Mesenchymal stem cell (in vitro differentiated cells and primary cell): ENCODE data around the gene FAT1.

Experiments
- DNase-seq: peaks from one replicate; pipeline ENCODE4 v3.0.0-alpha.2; 2013
- H2AFZ ChIP-seq: one replicate; pipeline ENCODE4 v1.6.1; 2013; ENCODE audit warnings: low read depth, mild to moderate bottlenecking, control low read depth, inconsistent platforms, low read length, moderate library complexity
- H2AK5ac ChIP-seq: 2 replicates; pipeline ENCODE4 v1.6.1; 2013; ENCODE audit warnings: low read length, moderate library complexity, mild to moderate bottlenecking, inconsistent platforms; ENCODE audit not compliant: severe bottlenecking
- H2BK120ac ChIP-seq: one replicate; pipeline ENCODE4 v1.6.1; 2013; ENCODE audit warnings: low read depth, mild to moderate bottlenecking, inconsistent platforms, low read length, moderate library complexity
- H2BK12ac ChIP-seq, 2 experiments: one replicate each; pipeline ENCODE4 v1.6.1; 2013; ENCODE audit warnings: inconsistent platforms in 2 of 2, low read length in 2 of 2, mild to moderate bottlenecking in 2 of 2, moderate library complexity in 2 of 2, control low read depth in 1 of 2
- H2BK15ac ChIP-seq: one replicate; pipeline ENCODE4 v1.6.1; 2013; ENCODE audit warnings: mild to moderate bottlenecking, low read depth, inconsistent platforms; ENCODE audit not compliant: poor library complexity, severe bottlenecking
- H2BK5ac ChIP-seq: 2 replicates; pipeline ENCODE4 v1.6.1; 2013; ENCODE audit warnings: low read depth, mild to moderate bottlenecking, low read length, control low read depth, inconsistent platforms; ENCODE audit not compliant: poor library complexity, severe bottlenecking
- H3K14ac ChIP-seq, 2 experiments: one replicate each; pipeline ENCODE4 v1.6.1; 2013; ENCODE audit warnings: inconsistent platforms in 2 of 2, low read length in 2 of 2, control low read depth in 1 of 2, mild to moderate bottlenecking in 1 of 2, moderate library complexity in 1 of 2
- H3K18ac ChIP-seq, 2 experiments: one replicate each; pipeline ENCODE4 v1.6.1; 2013; ENCODE audit warnings: inconsistent platforms in 2 of 2, low read length in 2 of 2, control low read depth in 1 of 2, low read depth in 1 of 2, mild to moderate bottlenecking in 1 of 2
- H3K23ac ChIP-seq, 2 experiments: one replicate each; pipeline ENCODE4 v1.6.1; 2013; ENCODE audit warnings: inconsistent platforms in 2 of 2, low read length in 2 of 2, mild to moderate bottlenecking in 2 of 2, moderate library complexity in 2 of 2, control low read depth in 1 of 2
- H3K27ac ChIP-seq: 2 replicates; pipeline ENCODE4 v1.5.1; 2013; ENCODE audit warnings: mild to moderate bottlenecking, moderate library complexity, low read length, control low read depth, inconsistent platforms; ENCODE audit not compliant: poor library complexity, severe bottlenecking
- H3K27me3 ChIP-seq, 2 experiments: 2 replicates each; pipeline versions ENCODE4 v1.6.1 to v1.7.0; 2013; ENCODE audit warnings: low read length in 2 of 2, mild to moderate bottlenecking in 2 of 2, moderate library complexity in 2 of 2, control low read depth in 1 of 2, inconsistent platforms in 1 of 2; ENCODE audit not compliant: control insufficient read depth in 1 of 2, insufficient read depth in 1 of 2
- H3K36me3 ChIP-seq, 2 experiments: 2 replicates each; pipeline versions ENCODE4 v1.6.1 to v1.7.0; 2013; ENCODE audit warnings: low read length in 2 of 2, control low read depth in 1 of 2, inconsistent platforms in 1 of 2, low read depth in 1 of 2, mild to moderate bottlenecking in 1 of 2; ENCODE audit not compliant: insufficient read depth in 2 of 2, control insufficient read depth in 1 of 2
- H3K4ac ChIP-seq, 2 experiments: one replicate each; pipeline ENCODE4 v1.6.1; 2013; ENCODE audit warnings: inconsistent platforms in 2 of 2, low read length in 2 of 2, mild to moderate bottlenecking in 2 of 2, moderate library complexity in 2 of 2, control low read depth in 1 of 2, low read depth in 1 of 2
- H3K4me1 ChIP-seq: 2 replicates; pipeline ENCODE4 v1.6.1; 2013; ENCODE audit warnings: low read depth, low read length, control low read depth; ENCODE audit not compliant: control insufficient read depth, insufficient read depth
- H3K4me2 ChIP-seq: 2 replicates; pipeline ENCODE4 v1.6.1; 2013; ENCODE audit warnings: low read length, mild to moderate bottlenecking, inconsistent platforms; ENCODE audit not compliant: poor library complexity, severe bottlenecking
- H3K4me3 ChIP-seq, 2 experiments: 2 replicates each; pipeline versions ENCODE4 v1.5.1 to v1.7.0; 2013; ENCODE audit warnings: low read length in 2 of 2, mild to moderate bottlenecking in 2 of 2, control low read depth in 1 of 2, low read depth in 1 of 2; ENCODE audit not compliant: insufficient read depth in 1 of 2
- H3K79me1 ChIP-seq: replicated peaks from 2 replicates; pipeline ENCODE4 v1.6.1; 2013; ENCODE audit warnings: mild to moderate bottlenecking, control low read depth, low read length, inconsistent platforms; ENCODE audit not compliant: poor library complexity, severe bottlenecking
- H3K9ac ChIP-seq: 2 replicates; pipeline ENCODE4 v1.7.0; 2013; ENCODE audit warnings: mild to moderate bottlenecking, low read length, moderate library complexity
- H3K9me3 ChIP-seq: 2 replicates; pipeline ENCODE4 v1.7.0; 2013; ENCODE audit warnings: mild to moderate bottlenecking, low read length; ENCODE audit not compliant: control insufficient read depth
- H4K8ac ChIP-seq: one replicate; pipeline ENCODE4 v1.6.1; 2013; ENCODE audit warnings: inconsistent platforms, mild to moderate bottlenecking, low read length, moderate library complexity
- H4K91ac ChIP-seq: one replicate; pipeline ENCODE4 v1.6.1; 2013; ENCODE audit warnings: mild to moderate bottlenecking, low read length, inconsistent platforms
- WGBS: methylation state at CpG from one replicate; pipeline ENCODE4 v1.1.7; 2013; ENCODE audit warnings: mixed read lengths; 5-methylcytosine and 5-hydroxymethylcytosine counted together

Gene FAT1

DNA sequence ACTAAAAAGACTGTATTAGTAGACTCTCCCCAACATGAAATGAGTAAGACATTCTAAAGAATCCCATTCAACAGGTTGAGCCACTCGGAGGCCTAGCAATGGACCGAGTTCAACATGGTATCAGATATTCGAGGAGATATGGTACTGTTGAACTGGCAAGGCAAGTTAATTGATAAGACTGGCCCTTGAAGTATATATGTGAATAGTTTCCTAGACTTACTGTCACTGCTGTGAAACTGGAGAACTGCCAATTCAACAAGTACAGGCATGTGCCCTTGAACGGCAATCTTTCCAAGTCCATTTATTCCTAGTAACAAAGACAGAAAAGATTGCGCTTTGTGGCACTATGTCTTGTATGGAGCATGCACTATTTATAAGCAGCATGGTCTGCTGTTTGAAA lies 24.4 kb downstream of the FAT1 start:
- no peaks in the 10 kb centered on the region for H3K9me3 ChIP-seq
- H3K27me3 ChIP-seq, result no peaks in the 10 kb centered on the region
- no peak overlapping the region for H4K8ac ChIP-seq
- no peak overlapping the region for H2BK5ac ChIP-seq
- H2AK5ac ChIP-seq, result no peak overlapping the region
- no peak overlapping the region for H3K23ac ChIP-seq
- no peak overlapping the region for H3K18ac ChIP-seq
- 85% methylated on average over 4 of the region's 5 CpGs for WGBS
- no peak overlapping the region for H2BK12ac ChIP-seq
- no peak overlapping the region for H2AFZ ChIP-seq
- H3K4ac ChIP-seq, result no peak overlapping the region
- no peak overlapping the region for H3K27ac ChIP-seq
- no peak overlapping the region for H3K4me2 ChIP-seq
- peaks cover 32 to 39% of the 10 kb centered on the region in 2 experiments for H3K36me3 ChIP-seq
- DNase-seq, result peak; percentile 44
- no peak overlapping the region for H3K14ac ChIP-seq
- no peak overlapping the region for H3K9ac ChIP-seq
- no peaks in the 10 kb centered on the region for H3K79me1 ChIP-seq
- no peak overlapping the region for H3K4me3 ChIP-seq
- no peak overlapping the region for H2BK15ac ChIP-seq
- no peak overlapping the region for H2BK120ac ChIP-seq
- peaks cover 20% of the 10 kb centered on the region for H3K4me1 ChIP-seq
- no peak overlapping the region for H4K91ac ChIP-seq

GRCh38 chr4:186698525-186698924 lies 25.1 kb downstream of the FAT1 start:
- H4K8ac ChIP-seq, result no peak overlapping the region
- H3K79me1 ChIP-seq, result no peaks in the 10 kb centered on the region
- no peak overlapping the region for H3K27ac ChIP-seq
- H3K4me2 ChIP-seq, result no peak overlapping the region
- H3K4me3 ChIP-seq, result no peak overlapping the region
- DNase-seq, result no peak
- H3K36me3 ChIP-seq, result peaks cover 28 to 37% of the 10 kb centered on the region in 2 experiments
- no peak overlapping the region for H2BK120ac ChIP-seq
- H2BK5ac ChIP-seq, result no peak overlapping the region
- no peak overlapping the region for H2BK12ac ChIP-seq
- 94% methylated on average over 17 of the region's 17 CpGs for WGBS
- no peaks in the 10 kb centered on the region for H3K9me3 ChIP-seq
- H4K91ac ChIP-seq, result no peak overlapping the region
- H2AK5ac ChIP-seq, result no peak overlapping the region
- H2AFZ ChIP-seq, result no peak overlapping the region
- H3K4ac ChIP-seq, result no peak overlapping the region
- peaks cover 19% of the 10 kb centered on the region for H3K4me1 ChIP-seq
- no peaks in the 10 kb centered on the region for H3K27me3 ChIP-seq
- no peak overlapping the region for H3K9ac ChIP-seq
- H3K14ac ChIP-seq, result no peak overlapping the region
- no peak overlapping the region for H2BK15ac ChIP-seq
- no peak overlapping the region for H3K23ac ChIP-seq
- no peak overlapping the region for H3K18ac ChIP-seq

DNA sequence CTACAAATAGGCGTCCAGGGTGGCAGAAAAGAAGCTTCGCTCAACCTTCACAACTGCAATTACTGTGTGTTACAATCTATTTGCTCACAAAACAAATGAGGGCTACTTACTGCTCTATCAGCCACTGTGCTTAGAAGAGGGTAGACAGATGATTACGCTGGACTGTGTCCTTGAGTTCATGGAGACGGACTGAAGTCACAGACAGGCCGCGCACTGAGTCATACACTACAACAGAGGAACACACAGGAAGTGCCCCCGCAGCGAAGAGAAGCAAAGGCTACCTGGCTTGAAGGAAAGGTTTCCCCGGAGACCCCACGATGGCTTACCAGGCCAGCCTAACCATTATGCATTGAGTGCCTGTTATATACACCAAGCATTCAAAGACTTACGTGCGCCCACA lies 25.6 kb downstream of the FAT1 start:
- Histone ChIP-seq H2AFZ (no peak overlapping the region), H2AK5ac (no peak overlapping the region), H3K23ac (no peak overlapping the region), H3K9me3 (no peaks in the 10 kb centered on the region), H2BK120ac (no peak overlapping the region), H3K14ac (no peak overlapping the region), H3K4me3 (no peak overlapping the region), H3K9ac (no peak overlapping the region), H3K27ac (no peak overlapping the region), H3K18ac (no peak overlapping the region), H3K4me1 (peaks cover 21% of the 10 kb centered on the region), H3K36me3 (peaks cover 23 to 34% of the 10 kb centered on the region in 2 experiments), H2BK15ac (no peak overlapping the region), H2BK12ac (no peak overlapping the region), H4K8ac (no peak overlapping the region), H3K27me3 (no peaks in the 10 kb centered on the region), H3K79me1 (no peaks in the 10 kb centered on the region), H4K91ac (no peak overlapping the region), H3K4me2 (no peak overlapping the region), H3K4ac (no peak overlapping the region), H2BK5ac (no peak overlapping the region)
- no peak for DNase-seq
- 92% methylated on average over 10 of the region's 12 CpGs for WGBS

DNA sequence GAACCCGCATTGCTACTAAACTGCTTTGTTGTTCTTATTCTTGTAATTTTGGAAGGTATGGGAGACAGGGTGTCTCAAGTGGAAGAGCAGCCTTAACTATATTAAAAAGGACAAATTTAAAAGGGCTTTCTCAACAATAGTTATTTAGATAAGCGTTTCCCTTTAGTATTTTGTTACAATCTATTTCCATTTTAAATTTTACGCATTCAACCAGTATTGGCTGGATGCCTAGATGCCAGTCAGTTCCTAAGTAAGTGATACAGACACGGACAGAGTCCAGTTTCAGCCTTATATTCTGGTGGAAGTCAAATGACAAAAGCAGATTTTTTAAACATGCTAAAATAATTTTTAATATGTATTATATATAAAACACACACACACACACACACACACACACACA lies 28.3 kb downstream of the FAT1 start:
- Histone ChIP-seq H3K14ac (no peak overlapping the region), H3K18ac (no peak overlapping the region), H2BK120ac (no peak overlapping the region), H3K4me3 (no peak overlapping the region), H3K27ac (no peak overlapping the region), H3K27me3 (no peaks in the 10 kb centered on the region), H3K4me2 (no peak overlapping the region), H3K4me1 (peaks cover 9% of the 10 kb centered on the region), H2BK5ac (no peak overlapping the region), H2AFZ (no peak overlapping the region), H3K23ac (no peak overlapping the region), H3K79me1 (no peaks in the 10 kb centered on the region), H3K9me3 (no peaks in the 10 kb centered on the region), H3K4ac (no peak overlapping the region), H3K36me3 (peaks cover 27 to 34% of the 10 kb centered on the region in 2 experiments), H3K9ac (no peak overlapping the region), H2AK5ac (no peak overlapping the region), H2BK15ac (no peak overlapping the region), H2BK12ac (no peak overlapping the region), H4K8ac (no peak overlapping the region), H4K91ac (no peak overlapping the region)
- WGBS, result 100% methylated on average over 2 of the region's 4 CpGs
- DNase-seq, result no peak
